Esophagus muscularis mucosa (tissue), 4 donors: ENCODE measurements around the gene RALGPS2. TPM values are rescaled to one million over a fixed set of nuclear protein-coding genes. Genes with fewer than 3 reads are reported as not detected.

Experiments
- DNase-seq: peaks from one replicate; pipeline ENCODE4 v3.0.0-alpha.2; 2017; ENCODE audit errors: extremely low spot score
- H3K27ac ChIP-seq, 4 donors: fragments of 200-600 bp; sonication (generic); replicated peaks in 1 of 4; 1 replicate in 3 of 4; 2 replicates in 1 of 4; pipeline ENCODE4 v1.5.1; 2016 to 2019; ENCODE audit warnings: mild to moderate bottlenecking in 1 of 4
- H3K27me3 ChIP-seq, 4 donors: fragments of 200-600 bp; sonication (generic); one replicate each; pipeline versions ENCODE4 v1.5.1 to v1.6.0; 2016 to 2019
- H3K36me3 ChIP-seq, 4 donors: fragments of 200-600 bp; sonication (generic); one replicate each; pipeline ENCODE4 v1.5.1; 2016 to 2019
- H3K4me1 ChIP-seq, 4 donors: fragments of 200-600 bp; sonication (generic); one replicate each; pipeline ENCODE4 v1.5.1; 2016 to 2019
- H3K4me3 ChIP-seq, 4 donors: fragments of 200-600 bp; sonication (generic); 1 replicate in 2 of 4; 2 replicates in 2 of 4; pipeline ENCODE4 v1.5.1; 2016 to 2019; ENCODE audit warnings: mild to moderate bottlenecking in 4 of 4, moderate library complexity in 1 of 4
- H3K9me3 ChIP-seq, 4 donors: fragments of 200-600 bp; sonication (generic); 1 replicate in 3 of 4; 2 replicates in 1 of 4; pipeline ENCODE4 v1.5.1; 2016 to 2019
- EP300 ChIP-seq: sonication (generic); formaldehyde crosslinking; IDR thresholded peaks from one replicate; pipeline ENCODE4 v1.6.1; 2017; ENCODE audit warnings: antibody characterized with exemption
- POLR2A ChIP-seq: fragments of 450-650 bp; IDR thresholded peaks from one replicate; pipeline ENCODE4 v1.6.1; 2017; ENCODE audit warnings: antibody characterized with exemption, moderate library complexity, mild to moderate bottlenecking, low read depth
- POLR2AphosphoS5 ChIP-seq, 2 donors: sonication (generic); formaldehyde crosslinking; IDR thresholded peaks; one replicate each; pipeline ENCODE4 v1.6.1; 2017; ENCODE audit warnings: antibody characterized with exemption in 2 of 2
- WGBS: methylation state at CpG from one replicate; pipeline ENCODE4 v1.1.5; 2018; 5-methylcytosine and 5-hydroxymethylcytosine counted together
- intact Hi-C: fragments of 100-400 bp; cut with DNase I; formaldehyde crosslinking; loops from one replicate; pipeline ENCODE4 v1.15.1; 2023
- total RNA-seq, 4 donors: library from RNA; depleted of rRNA; stranded (reverse); fragments of >200 nt; gene quantifications; one replicate each; pipeline versions ENCODE4 v1.1.0 to v1.2.1, GENCODE V29; 2016
- TF ChIP-seq, protein P1 (sequence below), 3 experiments: fragments of 200-600 bp in 2 of 3; fragments of 450-650 bp in 1 of 3; sonication (generic) in 2 of 3; IDR thresholded peaks; one replicate each; pipeline ENCODE4 v1.5.1; 2017 to 2019; ENCODE audit warnings: antibody characterized with exemption in 3 of 3, mild to moderate bottlenecking in 2 of 3, moderate library complexity in 1 of 3

The RALGPS2 gene
- total RNA-seq, 4 donors from 2014 or later: 9.3 to 22.8 (median 17.3) TPM

DNA sequence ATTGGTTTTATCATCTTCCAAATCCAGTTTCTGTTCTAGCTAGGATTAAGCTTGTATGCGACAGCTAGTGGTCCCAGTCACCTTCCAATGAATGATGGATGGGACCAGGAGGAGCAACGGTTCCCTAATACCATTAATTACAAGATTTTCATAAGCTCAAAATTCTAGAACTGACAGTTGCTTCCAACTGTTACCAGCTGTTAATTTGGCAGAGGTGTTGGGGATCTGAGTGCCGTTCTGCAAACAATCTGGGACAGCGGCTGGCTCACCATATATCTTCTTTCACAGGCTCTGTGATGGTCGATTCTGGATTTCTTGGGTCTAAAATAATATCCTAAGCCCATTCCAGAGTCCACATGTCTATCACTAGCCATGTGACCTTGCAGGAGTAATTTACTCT is 34.5 kb upstream of the RALGPS2 start:
- no peak for DNase-seq
- Histone ChIP-seq H3K36me3 (no peaks in the 10 kb centered on the region), H3K27me3 (no peaks in the 10 kb centered on the region), H3K9me3 (no peaks in the 10 kb centered on the region), H3K27ac (no peak overlapping the region), H3K4me3 (no peak overlapping the region), H3K4me1 (no peaks in the 10 kb centered on the region)
- TF ChIP-seq EP300 (no peak), POLR2A (no peak), POLR2AphosphoS5 (IDR thresholded peaks at IDR 0.05) (no peak)
- TF ChIP-seq, protein P1, sequence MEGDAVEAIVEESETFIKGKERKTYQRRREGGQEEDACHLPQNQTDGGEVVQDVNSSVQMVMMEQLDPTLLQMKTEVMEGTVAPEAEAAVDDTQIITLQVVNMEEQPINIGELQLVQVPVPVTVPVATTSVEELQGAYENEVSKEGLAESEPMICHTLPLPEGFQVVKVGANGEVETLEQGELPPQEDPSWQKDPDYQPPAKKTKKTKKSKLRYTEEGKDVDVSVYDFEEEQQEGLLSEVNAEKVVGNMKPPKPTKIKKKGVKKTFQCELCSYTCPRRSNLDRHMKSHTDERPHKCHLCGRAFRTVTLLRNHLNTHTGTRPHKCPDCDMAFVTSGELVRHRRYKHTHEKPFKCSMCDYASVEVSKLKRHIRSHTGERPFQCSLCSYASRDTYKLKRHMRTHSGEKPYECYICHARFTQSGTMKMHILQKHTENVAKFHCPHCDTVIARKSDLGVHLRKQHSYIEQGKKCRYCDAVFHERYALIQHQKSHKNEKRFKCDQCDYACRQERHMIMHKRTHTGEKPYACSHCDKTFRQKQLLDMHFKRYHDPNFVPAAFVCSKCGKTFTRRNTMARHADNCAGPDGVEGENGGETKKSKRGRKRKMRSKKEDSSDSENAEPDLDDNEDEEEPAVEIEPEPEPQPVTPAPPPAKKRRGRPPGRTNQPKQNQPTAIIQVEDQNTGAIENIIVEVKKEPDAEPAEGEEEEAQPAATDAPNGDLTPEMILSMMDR (IDR thresholded peaks at IDR 0.05): no peak
- intact Hi-C loops: no loop called here
- 51% methylated on average over 5 of the region's 5 CpGs for WGBS

DNA sequence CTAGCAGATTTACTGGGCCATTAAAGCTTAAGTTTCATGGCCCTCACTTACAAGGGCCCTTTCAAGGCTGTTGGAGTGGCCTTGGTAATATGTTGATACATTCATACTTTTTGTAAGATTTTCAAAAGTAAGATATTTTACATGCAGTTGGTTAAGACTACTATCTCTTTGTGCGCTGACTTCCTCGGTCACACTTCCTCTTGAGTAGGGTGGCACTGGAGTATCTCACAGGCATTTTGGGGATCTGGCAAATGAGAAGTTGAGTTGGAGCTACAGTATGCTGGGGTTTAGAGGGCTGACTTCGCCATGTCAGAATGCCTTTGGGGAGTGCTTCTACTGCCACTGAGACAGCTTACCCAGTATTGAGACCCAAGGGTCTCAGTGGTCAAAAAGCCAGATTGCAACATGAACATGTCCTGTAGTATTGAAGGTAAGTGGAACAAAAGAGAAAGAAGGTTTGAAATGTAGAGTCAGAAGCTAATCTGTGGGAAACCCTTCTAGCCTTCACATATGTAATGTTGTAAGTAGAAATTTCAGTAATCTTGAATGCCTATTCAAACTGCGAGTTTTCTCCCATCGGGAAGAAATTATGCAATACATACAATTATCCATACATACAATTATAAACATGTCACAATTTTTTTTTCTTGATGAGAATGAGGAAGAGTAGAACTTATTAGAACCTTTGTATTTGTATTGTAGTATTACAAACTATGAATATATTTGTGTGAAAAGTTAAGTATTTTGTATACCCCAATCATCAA is 32.3 kb upstream of the RALGPS2 start:
- Histone ChIP-seq H3K4me3 (no peak overlapping the region), H3K9me3 (no peaks in the 10 kb centered on the region), H3K4me1 (no peaks in the 10 kb centered on the region), H3K36me3 (no peaks in the 10 kb centered on the region), H3K27me3 (no peaks in the 10 kb centered on the region), H3K27ac (no peak overlapping the region)
- TF ChIP-seq, protein P1 (IDR thresholded peaks at IDR 0.05): no peak
- TF ChIP-seq POLR2A: no peak
- TF ChIP-seq POLR2AphosphoS5 (IDR thresholded peaks at IDR 0.05): no peak
- intact Hi-C loops: no loop called here
- no peak for DNase-seq
- 78% methylated on average over 5 of the region's 5 CpGs for WGBS

DNA sequence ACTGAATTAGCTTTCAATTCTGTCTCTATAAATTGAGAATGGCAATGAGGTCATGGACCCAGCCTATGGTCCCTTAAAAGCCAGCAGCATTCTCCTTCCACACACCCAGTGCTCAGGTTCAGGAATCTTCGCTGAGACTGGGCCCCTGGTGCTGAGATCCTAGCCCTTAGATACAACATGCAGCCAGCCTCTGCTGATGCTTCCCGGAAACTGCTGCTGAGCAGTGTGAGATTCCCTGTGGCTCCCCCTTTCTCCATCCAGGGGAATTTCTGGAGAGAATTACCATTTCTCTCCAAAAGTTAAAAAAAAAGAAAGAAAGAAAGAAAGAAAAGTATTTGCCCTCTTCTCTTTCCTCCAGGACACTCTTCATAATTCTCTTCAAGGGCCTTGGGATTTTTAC is 31.7 kb upstream of the RALGPS2 start:
- TF ChIP-seq POLR2AphosphoS5 (IDR thresholded peaks at IDR 0.05) (no peak), POLR2A (no peak), EP300 (no peak)
- TF ChIP-seq, protein P1 (IDR thresholded peaks at IDR 0.05): no peak
- no peaks in the 10 kb centered on the region for H3K36me3 ChIP-seq
- no peaks in the 10 kb centered on the region for H3K4me1 ChIP-seq
- H3K9me3 ChIP-seq: no peaks in the 10 kb centered on the region
- intact Hi-C loops: no loop called here
- DNase-seq: no peak
- no peak overlapping the region for H3K4me3 ChIP-seq
- WGBS: 78% methylated on average over 2 of the region's 2 CpGs
- H3K27me3 ChIP-seq: no peaks in the 10 kb centered on the region
- H3K27ac ChIP-seq: no peak overlapping the region

DNA sequence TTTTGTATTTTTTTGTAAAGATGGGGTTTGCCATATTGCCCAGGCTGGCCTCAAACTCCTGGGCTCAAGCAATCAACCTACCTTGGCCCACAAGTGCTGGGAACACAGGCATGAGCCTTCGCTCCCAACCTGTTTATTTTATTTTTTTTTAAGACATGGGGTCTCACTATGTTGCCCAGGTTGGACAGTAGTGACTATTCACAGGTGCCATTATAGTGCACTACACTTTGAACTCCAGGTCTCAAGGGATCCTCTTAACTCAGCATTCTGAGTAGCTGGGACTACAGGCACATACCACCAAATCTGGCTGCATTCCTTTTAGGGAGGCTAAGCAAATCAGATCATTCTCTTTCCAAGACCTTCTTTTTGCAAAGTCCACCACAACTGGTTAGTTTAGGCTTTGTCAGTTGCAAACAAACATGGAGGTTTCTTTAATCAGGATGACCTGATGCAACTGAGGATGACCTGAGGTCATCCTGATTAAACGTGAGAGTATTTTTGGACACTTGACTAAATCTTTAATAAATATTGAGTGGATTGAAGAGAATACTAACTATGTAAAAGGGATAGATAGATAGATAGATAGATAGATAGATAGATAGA is 30.0 kb upstream of the RALGPS2 start:
- Histone ChIP-seq H3K4me3 (no peak overlapping the region), H3K9me3 (no peaks in the 10 kb centered on the region), H3K36me3 (no peaks in the 10 kb centered on the region), H3K4me1 (no peaks in the 10 kb centered on the region), H3K27me3 (no peaks in the 10 kb centered on the region), H3K27ac (no peak overlapping the region)
- DNase-seq: no peak
- intact Hi-C loops: no loop called here
- WGBS: 94% methylated on average over 2 of the region's 2 CpGs
- TF ChIP-seq, protein P1 (IDR thresholded peaks at IDR 0.05): no peak
- TF ChIP-seq POLR2AphosphoS5 (IDR thresholded peaks at IDR 0.05) (no peak), EP300 (no peak), POLR2A (no peak)
